ENCODE results near the gene ASB18.

Gene ASB18

GRCh38 chr2:236221798-236222197 lies 42.4 kb downstream of the ASB18 start:
- no peak for TF ChIP-seq RAD21 (IDR thresholded peaks at IDR 0.05; ENCODE audit: low read depth)
- no peak for TF ChIP-seq TAF1 (IDR thresholded peaks at IDR 0.05; ENCODE audit: low read depth)
- no peak for TF ChIP-seq CREB1 (IDR thresholded peaks at IDR 0.05; ENCODE audit: low read depth)
- TF ChIP-seq ZBTB7A (IDR thresholded peaks at IDR 0.05; ENCODE audit: low read depth), result no peak
- TF ChIP-seq TCF12 (IDR thresholded peaks at IDR 0.05; ENCODE audit: low read depth), result no peak

DNA sequence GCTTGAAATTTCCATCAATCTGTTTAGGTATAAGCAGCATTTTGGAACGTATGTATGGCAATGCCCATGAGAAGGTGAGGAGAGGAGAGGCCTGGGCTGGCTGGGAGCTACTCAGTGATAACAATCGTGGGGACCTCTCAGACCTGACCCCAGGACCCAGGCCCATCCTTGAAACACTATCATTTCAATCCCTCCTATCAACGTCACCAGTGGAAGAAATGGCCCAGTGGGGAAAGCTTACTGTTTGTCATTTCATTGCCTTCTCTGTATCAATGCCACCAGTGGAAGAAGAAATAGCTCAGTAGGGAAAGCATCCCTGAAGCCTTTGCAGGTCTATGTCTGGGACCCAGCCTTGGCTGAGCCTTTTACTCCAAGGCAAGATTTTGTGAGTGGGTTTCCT lies 44.8 kb downstream of the ASB18 start:
- no peak for TF ChIP-seq TAF1 (IDR thresholded peaks at IDR 0.05; ENCODE audit: low read depth)
- no peak for TF ChIP-seq CEBPB (IDR thresholded peaks at IDR 0.05)
- TF ChIP-seq YY1 (IDR thresholded peaks at IDR 0.05; ENCODE audit: low read depth), result no peak

- TF ChIP-seq FOXM1 (IDR thresholded peaks at IDR 0.05; ENCODE audit: borderline replicate concordance, low read depth) (no peak), CREB1 (IDR thresholded peaks at IDR 0.05; ENCODE audit: low read depth) (no peak), TEAD4 (IDR thresholded peaks at IDR 0.05) (no peak), YY1 (IDR thresholded peaks at IDR 0.05; ENCODE audit: low read depth) (no peak)
Observed at GRCh38 chr2:236217926-236218325, 46.3 kb downstream of the ASB18 start.

DNA sequence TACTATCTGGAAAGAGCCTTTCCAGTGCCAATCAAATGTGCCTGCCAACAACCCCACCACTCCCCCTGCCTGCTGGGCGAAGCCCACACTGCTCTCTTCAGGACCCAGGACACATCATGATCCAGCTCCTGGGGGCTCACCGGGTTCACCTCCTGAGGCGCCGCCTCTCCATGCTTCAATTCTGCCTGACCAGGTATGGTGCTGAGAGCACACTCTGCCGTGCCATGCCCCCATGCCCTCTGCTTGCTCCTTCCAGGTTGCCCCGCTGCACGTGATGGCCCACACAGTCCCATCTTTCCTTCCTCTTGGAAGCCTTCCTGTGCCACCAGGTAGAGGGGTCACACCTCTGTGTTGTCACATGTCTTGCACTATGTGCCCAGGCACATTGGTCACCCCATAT lies 47.5 kb downstream of the ASB18 start:
- TF ChIP-seq CREB1 (IDR thresholded peaks at IDR 0.05; ENCODE audit: low read depth) (no peak), RAD21 (IDR thresholded peaks at IDR 0.05; ENCODE audit: low read depth) (no peak), FOXM1 (IDR thresholded peaks at IDR 0.05; ENCODE audit: borderline replicate concordance, low read depth) (no peak), NFIC (IDR thresholded peaks at IDR 0.05) (no peak), MAX (IDR thresholded peaks at IDR 0.05) (no peak), EP300 (IDR thresholded peaks at IDR 0.05; ENCODE audit: borderline replicate concordance) (no peak), ZBTB7A (IDR thresholded peaks at IDR 0.05; ENCODE audit: low read depth) (no peak), EGR1 (IDR thresholded peaks at IDR 0.05) (no peak), CEBPB (IDR thresholded peaks at IDR 0.05) (no peak), TCF12 (IDR thresholded peaks at IDR 0.05; ENCODE audit: low read depth) (no peak), TEAD4 (IDR thresholded peaks at IDR 0.05) (no peak), YY1 (IDR thresholded peaks at IDR 0.05; ENCODE audit: low read depth) (no peak), TAF1 (IDR thresholded peaks at IDR 0.05; ENCODE audit: low read depth) (no peak)
- TF ChIP-seq, protein P1, sequence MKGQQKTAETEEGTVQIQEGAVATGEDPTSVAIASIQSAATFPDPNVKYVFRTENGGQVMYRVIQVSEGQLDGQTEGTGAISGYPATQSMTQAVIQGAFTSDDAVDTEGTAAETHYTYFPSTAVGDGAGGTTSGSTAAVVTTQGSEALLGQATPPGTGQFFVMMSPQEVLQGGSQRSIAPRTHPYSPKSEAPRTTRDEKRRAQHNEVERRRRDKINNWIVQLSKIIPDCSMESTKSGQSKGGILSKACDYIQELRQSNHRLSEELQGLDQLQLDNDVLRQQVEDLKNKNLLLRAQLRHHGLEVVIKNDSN (IDR thresholded peaks at IDR 0.05), result no peak
- TF ChIP-seq, protein P2, sequence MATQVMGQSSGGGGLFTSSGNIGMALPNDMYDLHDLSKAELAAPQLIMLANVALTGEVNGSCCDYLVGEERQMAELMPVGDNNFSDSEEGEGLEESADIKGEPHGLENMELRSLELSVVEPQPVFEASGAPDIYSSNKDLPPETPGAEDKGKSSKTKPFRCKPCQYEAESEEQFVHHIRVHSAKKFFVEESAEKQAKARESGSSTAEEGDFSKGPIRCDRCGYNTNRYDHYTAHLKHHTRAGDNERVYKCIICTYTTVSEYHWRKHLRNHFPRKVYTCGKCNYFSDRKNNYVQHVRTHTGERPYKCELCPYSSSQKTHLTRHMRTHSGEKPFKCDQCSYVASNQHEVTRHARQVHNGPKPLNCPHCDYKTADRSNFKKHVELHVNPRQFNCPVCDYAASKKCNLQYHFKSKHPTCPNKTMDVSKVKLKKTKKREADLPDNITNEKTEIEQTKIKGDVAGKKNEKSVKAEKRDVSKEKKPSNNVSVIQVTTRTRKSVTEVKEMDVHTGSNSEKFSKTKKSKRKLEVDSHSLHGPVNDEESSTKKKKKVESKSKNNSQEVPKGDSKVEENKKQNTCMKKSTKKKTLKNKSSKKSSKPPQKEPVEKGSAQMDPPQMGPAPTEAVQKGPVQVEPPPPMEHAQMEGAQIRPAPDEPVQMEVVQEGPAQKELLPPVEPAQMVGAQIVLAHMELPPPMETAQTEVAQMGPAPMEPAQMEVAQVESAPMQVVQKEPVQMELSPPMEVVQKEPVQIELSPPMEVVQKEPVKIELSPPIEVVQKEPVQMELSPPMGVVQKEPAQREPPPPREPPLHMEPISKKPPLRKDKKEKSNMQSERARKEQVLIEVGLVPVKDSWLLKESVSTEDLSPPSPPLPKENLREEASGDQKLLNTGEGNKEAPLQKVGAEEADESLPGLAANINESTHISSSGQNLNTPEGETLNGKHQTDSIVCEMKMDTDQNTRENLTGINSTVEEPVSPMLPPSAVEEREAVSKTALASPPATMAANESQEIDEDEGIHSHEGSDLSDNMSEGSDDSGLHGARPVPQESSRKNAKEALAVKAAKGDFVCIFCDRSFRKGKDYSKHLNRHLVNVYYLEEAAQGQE (IDR thresholded peaks at IDR 0.05; ENCODE audit: low read depth), result no peak

- TF ChIP-seq, protein P1 (IDR thresholded peaks at IDR 0.05), result no peak
- no peak for TF ChIP-seq TCF12 (IDR thresholded peaks at IDR 0.05; ENCODE audit: low read depth)
- TF ChIP-seq RAD21 (IDR thresholded peaks at IDR 0.05; ENCODE audit: low read depth), result no peak
- TF ChIP-seq YY1 (IDR thresholded peaks at IDR 0.05; ENCODE audit: low read depth), result no peak
- no peak for TF ChIP-seq NFIC (IDR thresholded peaks at IDR 0.05)
Observed at GRCh38 chr2:236215761-236216333, 48.4 kb downstream of the ASB18 start.

DNA sequence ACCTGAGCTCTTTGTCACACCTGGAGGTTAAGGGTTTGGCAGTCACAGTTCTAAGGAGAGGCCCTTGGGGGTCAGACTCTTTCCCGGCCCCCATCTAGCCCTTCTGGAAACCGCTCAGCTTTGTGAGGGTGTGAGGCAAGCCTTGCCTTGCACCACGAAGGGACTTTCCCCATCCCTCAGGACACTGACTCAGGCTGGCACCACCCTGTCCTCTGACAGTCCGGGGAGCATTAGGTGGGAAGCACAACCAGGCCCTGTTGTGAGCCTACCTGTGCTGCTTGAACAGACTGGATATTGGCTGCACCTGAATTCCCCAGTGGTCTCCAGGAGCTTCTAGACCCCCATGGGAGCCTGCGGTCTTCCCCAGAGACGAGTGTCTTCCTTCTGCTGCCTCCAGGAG lies 49.0 kb downstream of the ASB18 start:
- TF ChIP-seq, protein P1 (IDR thresholded peaks at IDR 0.05), result no peak
- TF ChIP-seq TAF1 (IDR thresholded peaks at IDR 0.05; ENCODE audit: low read depth) (no peak), CEBPB (IDR thresholded peaks at IDR 0.05) (no peak), RAD21 (IDR thresholded peaks at IDR 0.05; ENCODE audit: low read depth) (no peak), FOXM1 (IDR thresholded peaks at IDR 0.05; ENCODE audit: borderline replicate concordance, low read depth) (no peak), TCF12 (IDR thresholded peaks at IDR 0.05; ENCODE audit: low read depth) (no peak), ZBTB7A (IDR thresholded peaks at IDR 0.05; ENCODE audit: low read depth) (no peak), TEAD4 (IDR thresholded peaks at IDR 0.05) (no peak), MAX (IDR thresholded peaks at IDR 0.05) (no peak), NFIC (IDR thresholded peaks at IDR 0.05) (no peak), EGR1 (IDR thresholded peaks at IDR 0.05) (no peak), YY1 (IDR thresholded peaks at IDR 0.05; ENCODE audit: low read depth) (no peak), CREB1 (IDR thresholded peaks at IDR 0.05; ENCODE audit: low read depth) (no peak), EP300 (IDR thresholded peaks at IDR 0.05; ENCODE audit: borderline replicate concordance) (no peak)
- TF ChIP-seq, protein P2 (IDR thresholded peaks at IDR 0.05; ENCODE audit: low read depth), result no peak

All from Ishikawa (cell line).